GOT3 (cell line): ENCODE measurements around the gene TDRD7.

Experiments
- DNase-seq: peaks from one replicate; lab custom pipeline; 2025; ENCODE audit warnings: mixed read lengths; lab: John Stamatoyannopoulos, UW

Gene TDRD7

DNA sequence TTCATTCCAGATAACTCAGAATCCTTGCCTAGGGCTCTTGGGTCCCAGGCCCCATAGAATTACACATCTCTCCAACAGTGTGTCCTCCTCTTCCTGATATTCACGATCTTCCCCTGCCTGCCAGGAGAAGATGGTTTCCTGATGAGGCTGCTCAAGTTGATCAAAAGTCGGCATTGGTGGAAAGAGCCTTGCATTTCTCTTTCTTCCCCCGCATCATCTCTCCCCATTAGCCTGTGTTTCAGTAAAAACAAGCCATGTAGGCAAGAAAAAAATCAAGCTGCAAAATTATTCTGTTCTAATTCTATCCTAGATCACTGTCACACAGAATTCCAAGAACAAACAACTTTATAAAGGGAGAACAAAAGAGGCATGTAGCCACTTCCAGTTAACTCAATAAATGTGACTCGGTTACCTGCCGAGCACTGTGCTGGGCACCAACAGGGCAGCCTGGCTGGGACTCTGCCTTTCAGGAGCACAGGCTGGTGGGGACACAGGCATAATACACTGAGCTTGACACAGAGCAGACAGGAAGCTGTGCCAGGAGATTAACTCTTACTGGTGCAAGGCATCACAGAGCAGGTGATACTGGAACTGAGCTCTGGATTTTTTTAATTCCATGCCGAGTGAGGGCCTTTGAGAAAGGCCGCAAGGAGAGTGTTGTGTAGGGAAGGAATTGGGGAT lies 115.1 kb downstream of the TDRD7 start:
- no peak for DNase-seq

DNA sequence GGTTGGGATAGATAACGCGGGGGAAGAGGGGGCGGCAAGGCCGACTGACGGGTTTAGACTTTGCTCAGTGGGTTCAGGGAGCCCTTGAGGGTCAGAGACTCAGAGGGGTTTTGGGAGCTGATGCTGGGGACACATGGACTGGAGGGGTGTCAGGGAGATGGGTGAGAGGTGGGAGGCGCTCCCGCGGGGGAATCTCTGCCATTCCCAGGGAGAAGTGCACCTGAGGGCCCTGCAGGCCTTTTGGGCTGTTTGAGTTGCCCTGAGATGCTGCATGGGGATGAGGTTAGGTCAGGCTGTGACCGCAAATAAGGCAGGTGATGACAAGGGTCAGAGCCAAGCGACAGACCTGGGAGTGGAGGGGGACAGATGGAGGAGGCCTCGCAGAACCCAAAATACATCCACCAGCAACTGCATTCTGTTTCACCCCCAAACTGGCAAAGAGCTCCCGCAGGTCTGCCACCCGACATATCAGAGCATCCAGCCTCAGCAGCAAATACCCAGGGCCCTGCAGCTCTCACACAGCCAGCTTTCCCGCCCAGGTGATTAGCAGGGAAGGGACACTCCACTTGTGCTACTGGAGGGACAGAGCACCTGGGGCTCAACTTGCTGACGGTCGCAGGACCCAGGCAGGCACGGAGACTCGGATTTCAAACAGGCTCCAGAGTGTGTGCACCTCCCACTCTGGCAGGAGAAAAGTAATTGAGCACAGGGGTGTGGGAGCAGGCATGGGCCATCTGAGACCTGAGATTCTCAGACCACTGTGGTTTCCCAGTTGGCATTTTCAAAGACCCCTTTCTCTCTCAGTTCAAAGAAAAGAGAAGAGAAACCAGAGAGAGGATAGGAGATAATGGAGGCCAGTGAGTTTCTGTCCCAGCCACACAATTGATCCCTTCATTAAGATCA lies 116.0 kb downstream of the TDRD7 start:
- DNase-seq, result no peak

DNA sequence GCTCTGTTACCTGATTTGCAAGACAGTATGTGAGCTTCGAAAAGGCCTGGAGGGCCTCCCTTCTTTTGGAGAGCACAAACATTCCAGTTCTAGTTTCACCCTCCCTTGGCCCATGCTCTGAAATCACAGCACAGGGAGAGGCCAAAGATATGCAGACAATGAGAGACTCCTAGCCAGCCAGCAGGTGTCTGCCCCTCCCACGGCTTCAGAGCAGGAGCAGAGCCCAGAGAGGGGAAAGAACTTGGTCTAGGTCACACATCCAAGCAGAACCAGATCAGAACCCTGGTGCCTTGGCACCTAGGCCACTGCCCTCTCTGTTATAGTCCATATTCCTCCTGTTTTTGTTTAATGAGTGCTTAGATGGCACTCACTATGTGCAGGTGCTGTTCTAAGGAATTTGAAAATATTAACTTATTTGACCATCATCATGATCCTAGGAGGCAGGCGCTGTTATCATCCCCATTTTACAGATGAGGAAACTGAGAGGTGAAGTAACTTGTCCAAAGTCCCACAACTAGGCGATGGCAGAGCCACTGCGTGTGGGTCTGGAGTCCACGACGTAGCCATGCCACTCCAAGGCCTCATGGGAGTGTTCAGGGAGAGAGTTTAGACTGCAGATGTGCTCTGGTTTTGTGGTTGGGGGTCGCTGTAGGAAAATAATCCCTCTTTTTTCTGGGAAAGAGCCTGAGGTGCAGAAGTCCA lies 116.8 kb downstream of the TDRD7 start:
- no peak for DNase-seq

DNA sequence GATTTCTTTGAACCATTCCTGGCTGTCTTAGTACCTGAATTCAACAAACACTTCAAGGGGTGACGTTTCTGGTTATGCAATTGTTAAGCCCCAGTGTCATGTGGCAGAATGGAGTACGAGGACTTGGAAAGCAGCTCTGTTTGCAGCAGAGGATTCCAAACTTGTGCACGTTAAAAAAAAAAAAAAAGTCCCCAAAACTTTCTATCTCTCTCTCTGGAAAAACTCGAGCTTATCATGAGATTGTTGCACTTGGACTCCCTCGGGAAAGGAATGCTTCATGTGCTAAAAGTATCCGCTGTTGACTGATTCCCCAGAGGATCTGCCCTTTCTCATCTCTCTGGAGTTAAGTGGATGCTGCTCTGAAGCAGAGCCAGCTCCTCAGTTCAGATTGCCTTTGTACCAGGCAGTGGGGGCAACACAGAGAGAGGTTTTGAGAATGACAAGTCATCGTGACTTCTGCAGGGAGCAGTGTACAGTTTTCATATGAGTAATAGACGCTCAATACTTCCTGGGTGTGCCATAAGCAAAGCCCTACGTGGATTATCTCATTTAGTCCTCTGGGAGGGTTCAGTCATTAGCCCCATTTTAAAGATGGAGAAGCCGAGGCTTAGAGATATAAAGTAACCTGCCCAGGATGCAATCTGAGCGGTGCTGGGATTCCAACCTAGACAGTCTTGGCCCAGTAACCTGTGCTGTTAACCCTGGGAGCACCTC lies 117.6 kb downstream of the TDRD7 start:
- no peak for DNase-seq

- no peak for DNase-seq
Observed at GRCh38 chr9:97531888-97532376, 120.0 kb downstream of the TDRD7 start.

- DNase-seq, result no peak
Observed at GRCh38 chr9:97534185-97534584, 122.3 kb downstream of the TDRD7 start.

GRCh38 chr9:97534961-97535594 lies 123.2 kb downstream of the TDRD7 start:
- DNase-seq, result no peak

DNA sequence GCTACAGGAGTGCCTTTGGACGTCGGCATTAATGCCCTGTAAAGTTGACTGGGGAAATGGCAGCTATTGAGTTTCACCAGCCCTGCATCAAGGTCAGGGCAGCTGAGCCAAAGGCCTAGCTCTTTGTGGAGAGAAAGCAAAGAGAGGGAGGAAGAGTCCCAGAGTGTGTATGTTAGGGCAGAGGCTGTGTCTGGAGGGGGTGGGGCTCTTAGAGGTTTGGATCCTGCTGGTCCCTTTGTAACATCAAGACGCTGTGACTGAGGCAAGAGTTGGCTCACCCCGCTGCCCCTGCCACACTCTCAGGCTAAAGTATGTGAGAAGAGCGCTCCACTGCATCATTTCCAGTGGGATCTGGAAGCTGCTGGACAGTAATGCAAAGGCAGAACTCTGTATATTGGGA lies 123.9 kb downstream of the TDRD7 start:
- DNase-seq, result no peak

DNA sequence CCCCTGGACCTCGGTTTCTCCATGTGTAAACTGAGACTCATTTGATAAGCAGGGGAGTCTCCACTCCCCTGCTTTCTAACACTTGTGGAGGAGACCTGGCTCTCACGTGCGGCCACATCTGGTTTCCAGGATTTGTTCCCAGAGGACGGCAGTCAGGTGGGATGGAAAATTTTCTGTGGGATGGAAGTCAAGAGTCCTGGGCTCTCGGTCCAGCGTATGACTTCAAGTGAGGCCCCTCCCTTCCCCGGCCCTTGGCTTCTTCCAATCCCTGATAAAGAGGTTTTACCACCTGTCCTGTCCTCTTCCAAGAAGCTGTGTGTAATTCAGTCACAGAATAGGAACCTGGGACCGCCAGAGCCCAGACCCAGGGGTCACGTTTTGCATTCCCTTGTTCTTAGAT lies 124.6 kb downstream of the TDRD7 start:
- no peak for DNase-seq

DNA sequence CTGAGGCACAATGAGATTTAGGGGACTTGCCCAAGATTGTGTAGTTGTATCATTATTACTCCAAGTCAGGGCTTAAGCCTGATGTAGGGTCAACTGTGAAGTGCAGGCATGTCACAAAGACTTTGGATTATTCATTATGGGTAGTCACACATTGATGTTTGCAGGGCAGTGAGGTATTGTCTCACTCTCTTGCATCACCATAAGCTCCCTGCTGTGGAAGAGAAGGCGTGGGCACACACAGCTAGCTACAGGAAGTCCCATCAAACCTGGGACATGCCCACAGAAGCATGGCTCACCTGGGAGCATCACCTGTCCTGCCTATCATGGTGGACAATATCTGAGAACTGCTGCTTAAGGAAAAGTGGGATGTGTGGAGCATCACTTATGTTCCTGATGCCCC lies 131.7 kb downstream of the TDRD7 start:
- no peak for DNase-seq

GRCh38 chr9:97545486-97545885 lies 133.6 kb downstream of the TDRD7 start:
- DNase-seq, result no peak
